GM21447 (cell line): ENCODE results near the gene SERPINH1.

Experiments
- ATAC-seq: cut with Tn5 transposase; IDR thresholded peaks from one replicate; pipeline ENCODE4 v1.9.1; 2021; ENCODE audit not compliant: unreplicated experiment

SERPINH1 gene

GRCh38 chr11:75562048-75562835 lies at the start of gene SERPINH1:
SERPINH1 (plus strand) TSS chr11:75562253; CDS start chr11:75566350, 4,097 bp downstream.
- ATAC-seq = peak; percentile 79

GRCh38 chr11:75513250-75513649 lies 48.8 kb upstream of the SERPINH1 start:
- ATAC-seq = no peak

DNA sequence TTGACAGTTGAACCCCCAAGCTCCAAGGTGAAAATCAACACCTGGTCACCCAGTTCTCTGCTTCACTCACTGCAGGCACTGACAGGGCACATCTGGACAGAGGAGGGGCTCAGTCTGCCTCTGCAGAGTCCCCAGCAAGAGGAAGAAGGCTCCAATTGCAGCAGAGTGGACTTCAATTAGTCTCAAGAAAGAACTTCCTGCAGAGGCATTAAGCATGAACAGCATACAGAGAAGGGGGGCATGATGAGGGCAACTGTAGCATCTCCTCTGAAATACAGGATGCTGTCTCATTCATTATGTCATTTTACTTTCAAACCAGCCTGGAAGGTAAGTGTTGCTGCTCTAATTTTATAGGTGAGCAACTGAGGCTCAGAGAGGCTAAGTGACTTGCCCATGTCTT lies 47.5 kb upstream of the SERPINH1 start:
- no peak for ATAC-seq

DNA sequence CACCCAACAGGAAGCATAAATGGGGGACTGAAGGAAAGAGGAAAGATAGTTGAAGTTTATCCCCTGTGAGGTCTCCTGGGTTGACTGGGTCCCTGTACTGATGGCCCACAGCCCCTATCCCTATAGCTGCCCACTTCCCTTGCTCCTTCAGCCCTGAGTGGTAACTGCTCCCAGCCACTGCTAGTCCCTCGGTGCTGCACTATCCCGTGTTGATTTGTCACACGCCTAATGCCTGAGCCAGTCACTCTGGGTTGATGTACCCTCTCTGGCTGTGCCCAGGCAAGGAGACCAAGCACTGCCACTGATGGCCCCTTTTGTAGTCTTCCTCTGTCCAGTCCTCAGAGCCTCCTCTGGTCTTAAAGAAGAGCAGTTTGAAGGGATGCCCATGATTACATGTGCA lies 45.9 kb upstream of the SERPINH1 start:
- ATAC-seq = no peak

DNA sequence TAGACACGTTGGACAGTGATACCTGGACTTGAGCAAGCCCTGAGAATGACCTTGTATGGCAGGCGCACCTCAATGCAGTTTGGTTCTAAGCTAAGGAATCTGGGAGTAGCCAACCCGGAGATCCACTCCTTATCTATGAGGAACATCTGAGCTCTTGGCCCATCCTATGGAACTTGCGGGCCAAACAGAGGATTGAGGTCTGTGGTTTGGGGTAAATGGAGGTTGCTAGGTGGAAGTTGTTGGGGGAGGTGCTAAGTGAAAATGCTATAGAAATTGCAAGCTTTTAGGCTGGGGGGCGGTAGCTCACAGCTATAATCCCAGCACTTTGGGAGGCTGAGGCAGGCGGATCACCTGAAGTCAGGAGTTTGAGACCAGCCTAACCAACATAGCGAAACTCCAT lies 45.2 kb upstream of the SERPINH1 start:
- ATAC-seq = no peak

DNA sequence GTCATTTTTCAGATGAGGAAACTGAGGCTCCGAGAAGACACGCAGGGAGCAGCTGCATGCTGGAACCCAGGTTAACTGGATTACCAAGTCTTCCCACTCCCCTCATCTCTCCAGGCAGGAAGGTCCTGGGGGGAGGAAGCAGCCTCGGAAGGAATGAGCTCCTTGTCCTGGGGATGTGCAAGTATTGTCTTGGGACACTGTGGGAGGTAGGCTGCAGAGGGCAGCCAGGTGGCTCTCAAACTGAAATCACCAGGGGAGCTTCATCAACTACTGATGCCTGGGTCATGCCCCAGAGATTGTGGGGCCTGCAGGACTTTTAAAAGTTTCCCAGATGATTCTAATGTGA lies 43.9 kb upstream of the SERPINH1 start:
- no peak for ATAC-seq

DNA sequence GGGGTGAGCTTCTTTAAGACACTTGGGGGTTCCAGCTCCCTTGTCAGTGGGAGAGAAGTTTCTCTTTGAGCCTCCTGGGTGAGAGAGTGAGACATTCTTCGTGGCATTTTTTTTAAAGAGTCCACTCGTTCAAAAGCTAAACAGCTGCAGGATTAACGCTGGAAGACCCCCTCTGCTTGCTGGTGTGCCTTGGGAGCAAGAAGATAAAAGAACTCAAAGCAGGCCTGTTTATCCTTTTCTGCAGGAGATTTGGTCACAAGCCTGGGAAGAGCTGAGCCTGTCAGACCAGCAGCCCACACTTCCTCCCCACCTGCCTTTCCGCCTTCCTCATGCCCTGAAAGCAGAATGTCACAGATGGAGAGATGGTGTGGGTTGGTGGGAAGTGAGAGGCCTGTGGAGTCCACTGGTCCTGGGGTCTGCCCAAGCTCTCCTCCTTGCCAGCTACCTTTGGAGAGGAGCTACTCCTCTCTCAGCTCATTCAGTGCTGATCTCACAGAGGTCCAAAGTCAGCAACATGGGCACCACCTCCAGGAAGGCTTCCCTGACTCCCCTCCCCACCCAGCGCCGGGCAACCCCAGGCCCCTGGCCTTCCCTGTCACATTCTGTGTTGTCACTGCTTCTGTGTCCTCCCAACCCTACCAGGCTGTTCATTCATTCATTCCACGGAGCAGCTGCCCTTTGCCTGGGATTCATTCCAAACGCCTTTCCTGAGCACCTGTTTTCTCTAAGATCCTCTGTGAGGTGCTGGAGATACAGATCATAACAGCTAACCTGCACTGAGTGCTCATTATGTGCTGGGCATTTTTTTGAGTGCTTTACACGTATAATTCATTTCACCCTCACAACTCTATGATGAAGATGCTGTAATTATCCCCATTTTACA lies 43.0 kb upstream of the SERPINH1 start:
- ATAC-seq = no peak

- ATAC-seq = no peak
Observed at GRCh38 chr11:75520688-75521087, 41.4 kb upstream of the SERPINH1 start.

DNA sequence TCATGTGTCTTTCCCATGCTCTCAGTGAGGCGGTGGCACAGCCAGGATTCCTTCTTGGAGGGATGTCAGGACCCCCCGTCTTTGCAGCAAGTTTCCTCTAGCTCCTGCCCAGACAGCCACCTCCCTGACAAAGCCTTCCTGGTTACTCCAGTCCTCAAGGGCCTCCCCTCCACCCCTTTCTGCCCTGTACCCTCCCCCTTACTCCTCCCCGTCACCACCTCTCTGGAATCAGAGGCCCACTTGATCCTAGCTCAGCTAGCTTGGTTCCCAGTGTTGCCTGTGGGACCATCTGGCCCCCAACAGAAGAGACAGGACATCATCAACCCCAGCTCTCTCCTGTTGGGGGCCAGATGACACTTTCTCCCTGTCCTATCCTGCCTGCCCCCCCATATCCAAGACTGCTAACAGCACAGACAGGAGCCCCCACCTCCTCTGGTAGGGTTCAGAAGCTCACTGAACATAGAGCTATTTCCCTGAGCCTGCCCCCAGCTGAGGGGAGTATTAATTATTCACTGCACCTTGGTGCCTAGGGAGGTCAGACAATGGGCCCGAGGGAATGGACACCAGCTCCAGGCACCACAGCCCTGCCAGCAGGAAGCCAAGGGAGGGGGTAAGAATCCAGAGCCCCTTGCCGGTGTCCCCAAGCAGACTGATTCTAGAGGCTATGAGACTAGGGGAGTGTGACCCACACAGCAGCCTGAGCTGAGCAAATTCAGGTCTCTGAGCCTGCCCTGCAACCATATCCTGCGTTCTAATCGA lies 39.6 kb upstream of the SERPINH1 start:
- no peak for ATAC-seq

- ATAC-seq = no peak
Observed at GRCh38 chr11:75523189-75523588, 38.9 kb upstream of the SERPINH1 start.

- no peak for ATAC-seq
Observed at GRCh38 chr11:75523811-75524664, 38.0 kb upstream of the SERPINH1 start.

DNA sequence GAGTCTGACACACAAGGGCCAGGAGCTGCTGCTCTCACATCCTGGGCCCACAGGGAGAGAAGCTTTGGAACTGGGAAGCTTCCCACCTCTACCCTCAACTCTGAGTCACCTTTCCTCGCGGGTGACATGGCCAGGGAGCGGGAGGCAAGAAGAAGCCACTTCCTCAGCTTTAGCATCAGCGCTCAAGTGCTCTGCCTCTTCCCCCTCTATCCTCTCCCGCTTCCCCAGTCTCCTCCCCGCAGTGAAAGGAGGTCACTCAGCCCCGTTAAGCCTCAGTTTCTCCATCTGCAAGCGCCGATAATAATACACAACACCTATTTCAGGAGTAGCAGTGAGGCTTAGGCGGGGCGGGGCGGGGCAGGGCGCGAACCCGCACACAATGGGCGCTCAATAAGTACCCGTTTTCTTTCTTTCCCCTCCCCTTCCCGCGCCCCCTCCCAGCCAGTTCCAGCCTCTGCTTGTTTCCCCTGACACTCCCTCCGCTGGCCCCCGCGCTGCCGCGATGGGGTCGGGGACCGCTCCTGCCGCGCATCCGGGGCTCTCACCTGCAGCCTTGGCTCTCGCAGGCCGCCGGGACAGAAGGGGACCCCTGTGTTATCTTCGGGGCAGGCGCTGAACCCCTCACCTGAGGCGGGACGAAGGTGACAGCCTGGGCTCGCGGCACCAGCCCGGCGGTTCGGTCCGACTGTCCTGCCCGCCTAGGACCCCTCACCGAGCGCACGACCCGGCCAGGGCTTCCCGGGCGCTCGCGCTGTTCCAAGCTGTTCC lies 37.2 kb upstream of the SERPINH1 start:
- ATAC-seq = peak; percentile 19

DNA sequence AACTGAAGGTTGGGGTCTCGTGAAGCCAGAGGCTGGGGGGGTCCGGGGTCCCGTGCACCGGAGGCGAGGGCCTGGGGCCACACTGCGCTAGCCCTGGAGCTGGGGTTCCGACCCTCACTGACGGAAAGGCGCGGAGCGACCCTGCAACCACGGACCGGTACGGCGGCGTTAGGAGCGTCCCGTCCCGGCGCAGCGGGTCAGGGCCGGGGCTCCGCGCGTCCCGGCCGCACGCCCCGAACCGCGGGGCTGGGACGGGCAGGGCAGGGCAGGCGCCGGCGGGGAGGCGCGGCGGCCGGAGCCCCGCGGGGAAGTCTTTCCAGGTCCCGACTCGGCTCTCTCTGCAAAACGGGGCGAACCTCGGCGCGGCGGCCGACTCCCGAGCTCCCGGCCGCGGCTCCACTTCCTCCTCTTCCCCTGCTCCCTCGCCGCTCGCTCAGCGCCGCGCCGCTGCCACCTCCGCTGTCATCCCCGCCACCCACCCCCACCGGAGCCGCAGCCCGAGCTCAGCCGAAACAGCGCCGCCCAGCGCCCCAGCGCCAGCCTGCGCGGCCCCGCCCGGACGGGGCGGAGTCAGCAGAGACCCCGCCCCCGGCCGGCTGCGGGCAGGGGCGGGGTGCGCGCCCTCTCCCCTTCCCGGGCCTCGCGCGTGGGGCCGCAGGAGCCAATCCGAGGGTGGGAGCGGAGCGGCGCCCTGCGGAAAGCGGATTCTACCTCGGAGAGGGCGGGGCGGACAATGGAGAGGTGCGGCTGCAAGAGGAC lies 36.4 kb upstream of the SERPINH1 start, which contains the start of gene GDPD5:
GDPD5 (minus strand) TSS at position 509 of the 759 bp plus-strand sequence. CDS start 48,206 bp downstream, outside the sequence.
- peak; percentile 62 for ATAC-seq

GRCh38 chr11:75526192-75526541 lies 35.9 kb upstream of the SERPINH1 start:
- ATAC-seq = no peak

DNA sequence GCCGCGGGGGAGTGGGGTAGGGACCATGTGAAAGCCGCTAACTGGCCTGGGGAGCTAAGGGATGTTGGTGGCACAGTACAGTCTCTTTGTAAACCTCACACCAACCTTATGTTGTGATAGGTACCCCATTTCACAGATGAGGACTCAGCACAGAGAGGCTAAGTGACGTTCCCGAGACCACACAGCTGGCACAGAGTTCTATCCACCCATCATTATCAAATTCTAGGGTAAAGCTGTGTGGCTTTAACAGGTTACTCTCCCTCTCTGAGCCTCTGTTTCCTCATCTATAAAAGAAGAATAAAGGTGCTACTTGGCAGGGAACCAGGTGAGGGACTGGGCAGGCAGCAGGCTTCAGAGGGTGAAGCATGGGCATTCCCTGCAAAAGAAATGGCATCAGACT lies 34.9 kb upstream of the SERPINH1 start:
- ATAC-seq = no peak

DNA sequence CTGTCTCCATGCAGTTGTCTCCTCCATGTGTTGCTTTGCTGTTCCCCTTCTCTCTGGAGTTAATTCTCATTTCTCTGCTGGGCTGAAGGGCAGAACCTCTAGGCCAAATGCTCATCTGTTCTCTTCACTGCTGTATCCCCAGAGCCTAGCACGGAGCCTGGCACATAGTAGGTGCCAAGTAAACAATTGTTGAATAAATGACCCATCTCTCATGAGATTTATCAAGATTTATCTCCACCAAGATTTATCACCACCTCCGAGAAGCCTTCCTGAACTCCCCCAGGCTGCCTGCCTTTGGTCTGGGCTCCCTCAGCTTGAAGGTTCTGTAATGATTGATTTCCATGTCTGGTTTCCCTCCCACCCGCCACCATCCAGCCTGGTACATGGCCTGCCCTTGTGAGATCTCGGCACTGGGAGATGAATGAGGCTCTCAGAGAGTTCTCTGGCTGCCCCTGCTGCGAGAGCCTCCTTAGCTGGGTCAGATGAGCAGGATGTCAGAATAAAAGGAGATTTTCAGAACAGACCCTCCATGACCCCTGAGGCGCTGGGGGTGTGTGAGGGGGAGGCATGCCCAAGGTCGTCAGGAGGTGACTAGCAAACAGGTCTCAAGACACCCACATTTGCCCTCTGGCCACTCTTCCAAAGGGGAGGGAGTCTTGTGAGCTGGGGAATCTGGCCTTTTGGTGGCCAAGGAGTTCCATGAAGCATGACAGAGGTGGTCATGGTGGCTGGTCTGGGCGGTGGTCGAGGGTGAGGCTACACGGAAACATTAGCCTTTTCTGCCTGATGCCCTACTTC lies 33.9 kb upstream of the SERPINH1 start:
- no peak for ATAC-seq

DNA sequence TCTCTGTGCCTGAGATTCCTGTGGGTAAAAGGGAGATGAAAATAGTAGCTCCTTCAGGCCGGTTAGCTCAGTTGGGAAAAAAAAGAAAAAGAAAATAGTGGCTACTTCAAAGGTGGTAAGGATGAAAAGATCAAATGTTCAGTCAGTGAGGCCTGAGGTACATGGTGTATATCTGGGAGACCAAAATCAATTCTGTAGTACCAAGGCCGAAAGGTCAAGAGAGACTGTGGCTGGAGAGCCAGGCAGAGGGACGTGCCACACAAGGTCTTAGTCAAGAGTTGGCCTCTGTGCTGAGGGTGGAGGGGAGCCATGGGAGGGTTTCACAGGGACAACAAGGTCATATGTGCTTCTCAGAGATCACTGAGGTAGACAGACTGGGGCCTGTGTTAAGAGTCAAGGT lies 31.5 kb upstream of the SERPINH1 start:
- no peak for ATAC-seq

GRCh38 chr11:75531325-75531724 lies 30.7 kb upstream of the SERPINH1 start:
- no peak for ATAC-seq
